ENCODE results near the gene JARID2. TPM values are rescaled to one million over a fixed set of nuclear protein-coding genes. Genes with fewer than 3 reads are reported as not detected.
A peak's percentile ranks its signal among the peaks of the same experiment; 100 is the strongest.

JARID2 gene
- total RNA-seq, 1 donor from 2014 or later: 38.9 TPM

GRCh38 chr6:15324427-15324985, 78.6 kb downstream of the JARID2 start:
- peaks cover 100% of the 10 kb centered on the region for H3K79me2 ChIP-seq (ENCODE audit: low read depth)
- no peaks in the 10 kb centered on the region for H3K27me3 ChIP-seq
- no peak overlapping the region for H3K4me3 Mint-ChIP-seq
- no peaks in the 10 kb centered on the region for H3K27me3 Mint-ChIP-seq (ENCODE audit: insufficient read depth, low read depth)
- DNase-seq (ENCODE audit: low spot score): no peak
- H3K9me3 ChIP-seq (ENCODE audit: low read depth): no peaks in the 10 kb centered on the region
- peaks cover 84% of the 10 kb centered on the region for H4K20me1 ChIP-seq (ENCODE audit: low read depth)
- no peak overlapping the region for H3K27ac ChIP-seq
- peaks cover 27% of the 10 kb centered on the region for H3F3A ChIP-seq (ENCODE audit: low read depth)
- H3K36me3 Mint-ChIP-seq: peaks cover 4% of the 10 kb centered on the region
- no peak overlapping the region for H3K27ac Mint-ChIP-seq
- no peak overlapping the region for H2AFZ ChIP-seq (replicated peaks)
- no peak overlapping the region for H3K9ac ChIP-seq
- H3K4me1 Mint-ChIP-seq: peaks cover 69% of the 10 kb centered on the region
- peaks cover 41% of the 10 kb centered on the region for H3K4me1 ChIP-seq
- H3K4me3 ChIP-seq: no peak overlapping the region
- no peak overlapping the region for H3K4me2 ChIP-seq
- no peaks in the 10 kb centered on the region for H3K36me3 ChIP-seq
- TF ChIP-seq EZH2 (IDR thresholded peaks at IDR 0.05) (no peak), EZH2phosphoT487 (IDR thresholded peaks at IDR 0.05) (no peak), CTCF (IDR thresholded peaks at IDR 0.05) (no peak)
- peaks cover 2% of the 10 kb centered on the region for H3K9me3 Mint-ChIP-seq

- Histone ChIP-seq H2AFZ (replicated peaks) (no peak overlapping the region), H3K9ac (no peak overlapping the region), H3F3A (ENCODE audit: low read depth) (peaks cover 33% of the 10 kb centered on the region), H3K9me3 (ENCODE audit: low read depth) (no peaks in the 10 kb centered on the region), H3K27me3 (no peaks in the 10 kb centered on the region), H4K20me1 (ENCODE audit: low read depth) (peaks cover 84% of the 10 kb centered on the region), H3K4me2 (no peak overlapping the region), H3K4me1 (peaks cover 52% of the 10 kb centered on the region), H3K27ac (no peak overlapping the region), H3K79me2 (ENCODE audit: low read depth) (peaks cover 100% of the 10 kb centered on the region), H3K4me3 (no peak overlapping the region), H3K36me3 (no peaks in the 10 kb centered on the region)
- Mint-ChIP-seq H3K4me1 (peaks cover 70% of the 10 kb centered on the region), H3K27ac (peak overlapping the region; percentile 5), H3K4me3 (no peak overlapping the region), H3K36me3 (peaks cover 4% of the 10 kb centered on the region), H3K27me3 (ENCODE audit: insufficient read depth, low read depth) (no peaks in the 10 kb centered on the region), H3K9me3 (peaks cover 2% of the 10 kb centered on the region)
- no peak for DNase-seq (ENCODE audit: low spot score)
- TF ChIP-seq EZH2phosphoT487 (IDR thresholded peaks at IDR 0.05): no peak
- TF ChIP-seq CTCF (IDR thresholded peaks at IDR 0.05): no peak
- TF ChIP-seq EZH2 (IDR thresholded peaks at IDR 0.05): no peak
These were observed 79.7 kb downstream of the JARID2 start for GRCh38 chr6:15325540-15325955.

GRCh38 chr6:15326067-15326614, 80.3 kb downstream of the JARID2 start:
- no peak for DNase-seq (ENCODE audit: low spot score)
- peaks cover 72% of the 10 kb centered on the region for H3K4me1 Mint-ChIP-seq
- peaks cover 84% of the 10 kb centered on the region for H4K20me1 ChIP-seq (ENCODE audit: low read depth)

More at GRCh38 chr6:15326067-15326614, 80.3 kb downstream of the JARID2 start:
- no peak overlapping the region for H2AFZ ChIP-seq (replicated peaks)
- peaks cover 57% of the 10 kb centered on the region for H3K4me1 ChIP-seq
- H3K36me3 ChIP-seq: no peaks in the 10 kb centered on the region
- Mint-ChIP-seq H3K36me3 (peaks cover 4% of the 10 kb centered on the region), H3K9me3 (peaks cover 2% of the 10 kb centered on the region), H3K27me3 (ENCODE audit: insufficient read depth, low read depth) (no peaks in the 10 kb centered on the region), H3K4me3 (no peak overlapping the region), H3K27ac (no peak overlapping the region)
- no peak overlapping the region for H3K9ac ChIP-seq
- no peak overlapping the region for H3K4me3 ChIP-seq
- no peak overlapping the region for H3K27ac ChIP-seq
- TF ChIP-seq EZH2phosphoT487 (IDR thresholded peaks at IDR 0.05) (no peak), EZH2 (IDR thresholded peaks at IDR 0.05) (no peak), CTCF (IDR thresholded peaks at IDR 0.05) (no peak)
- H3K27me3 ChIP-seq: no peaks in the 10 kb centered on the region
- no peaks in the 10 kb centered on the region for H3K9me3 ChIP-seq (ENCODE audit: low read depth)
- H3K79me2 ChIP-seq (ENCODE audit: low read depth): peaks cover 100% of the 10 kb centered on the region
- H3F3A ChIP-seq (ENCODE audit: low read depth): peaks cover 33% of the 10 kb centered on the region
- no peak overlapping the region for H3K4me2 ChIP-seq
